A673 (cell line): Measurements from ENCODE around the gene PRKD1. TPM values are rescaled to one million over a fixed set of nuclear protein-coding genes. Genes with fewer than 3 reads are reported as not detected.

Source experiments
- BruUV-seq: library from RNA; stranded (reverse); fragments of 400-500 nt; replicated peaks from 2 replicates; lab custom pipeline; 2021; lab: Mats Ljungman, UMichigan
- CTCF ChIA-PET: fragments of 300-600 bp; sonication (Branson Sonifier 250); formaldehyde crosslinking; loops from one replicate; lab custom pipeline; 2022; ENCODE audit warnings: antibody characterized with exemption; lab: Charles Lee
- POLR2A ChIA-PET: fragments of 300-600 bp; sonication (Branson Sonifier 250); formaldehyde crosslinking; loops from one replicate; lab custom pipeline; 2022; ENCODE audit warnings: antibody characterized with exemption; ENCODE audit not compliant: low non-redundant PET; lab: Charles Lee
- DNase-seq: peaks from one replicate; pipeline ENCODE4 v3.0.0-alpha.2; 2015; ENCODE audit warnings: low spot score
- H3K27ac ChIP-seq: fragments of 200-600 bp; sonication (generic); 2 replicates; pipeline ENCODE4 v1.5.1; 2016; ENCODE audit warnings: mixed run types, low read depth, mild to moderate bottlenecking, mixed read lengths, antibody characterized with exemption, low read length; ENCODE audit not compliant: poor library complexity, severe bottlenecking
- H3K27me3 ChIP-seq: fragments of 200-600 bp; sonication (generic); replicated peaks from 2 replicates; pipeline ENCODE4 v1.6.1; 2017; ENCODE audit warnings: mixed run types, low read depth, mild to moderate bottlenecking, mixed read lengths, antibody characterized with exemption, low read length; ENCODE audit not compliant: insufficient read depth, poor library complexity
- H3K36me3 ChIP-seq: fragments of 200-600 bp; sonication (generic); 2 replicates; pipeline ENCODE4 v1.6.1; 2016; ENCODE audit warnings: mixed run types, mild to moderate bottlenecking, mixed read lengths, antibody characterized with exemption, low read length; ENCODE audit not compliant: insufficient read depth, poor library complexity, severe bottlenecking
- H3K4me1 ChIP-seq: fragments of 200-600 bp; sonication (generic); 2 replicates; pipeline ENCODE4 v1.6.1; 2017; ENCODE audit warnings: mixed run types, mild to moderate bottlenecking, mixed read lengths, antibody characterized with exemption, low read length; ENCODE audit not compliant: insufficient read depth, poor library complexity, severe bottlenecking
- H3K4me3 ChIP-seq: fragments of 200-600 bp; sonication (generic); 2 replicates; pipeline ENCODE4 v1.5.1; 2016; ENCODE audit warnings: low read depth, mixed run types, mild to moderate bottlenecking, mixed read lengths, low read length; ENCODE audit not compliant: poor library complexity, severe bottlenecking
- H3K9me3 ChIP-seq: fragments of 200-600 bp; sonication (generic); 2 replicates; pipeline ENCODE4 v1.6.1; 2016; ENCODE audit warnings: mixed run types, low read depth, mild to moderate bottlenecking, mixed read lengths, antibody characterized with exemption, low read length; ENCODE audit not compliant: poor library complexity, severe bottlenecking
- EZH2 ChIP-seq: fragments of 200-600 bp; sonication (generic); IDR thresholded peaks from 2 replicates; pipeline ENCODE4 v1.6.1; 2017; ENCODE audit warnings: borderline replicate concordance, low read depth, mild to moderate bottlenecking, mixed read lengths, antibody characterized with exemption, low read length; ENCODE audit not compliant: poor library complexity, severe bottlenecking
- intact Hi-C: fragments of 100-400 bp; cut with micrococcal nuclease; formaldehyde crosslinking; loops from one replicate; pipeline ENCODE4 v1.10.0; 2022; ENCODE audit not compliant: unreplicated experiment
- total RNA-seq: library from RNA; stranded (reverse); gene quantifications from 2 replicates; pipeline ENCODE4 v1.2.3, GENCODE V29; 2021
- TF ChIP-seq, protein P1 (sequence below): fragments of 300-800, 200-600 bp; sonication (generic); conservative IDR thresholded peaks from 2 replicates; pipeline ENCODE4 v1.5.1; 2017; ENCODE audit warnings: low read depth, mild to moderate bottlenecking, antibody characterized with exemption, low read length, moderate library complexity, mixed read lengths

The PRKD1 gene
- total RNA-seq, 1 experiment from 2014 or later: 45.7 TPM

DNA sequence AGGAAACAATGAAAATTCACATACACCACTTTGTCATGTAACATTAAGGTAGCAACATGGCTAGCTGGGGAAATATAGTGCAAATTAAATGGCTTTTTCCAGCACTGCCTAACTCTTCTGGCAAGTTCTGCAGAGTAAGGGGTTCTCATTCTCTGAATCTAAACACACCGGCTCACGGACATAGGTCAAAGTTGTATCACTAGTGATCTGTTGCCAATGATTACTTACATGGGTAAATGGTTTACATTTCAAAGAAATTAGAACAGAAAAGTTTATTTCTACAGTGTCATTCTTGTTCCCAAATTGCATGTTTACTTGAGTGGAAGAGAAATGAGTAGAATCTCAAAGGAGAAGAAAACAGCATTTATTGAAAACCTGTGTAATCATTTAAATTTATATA is 381.9 kb downstream of the PRKD1 start:
- Histone ChIP-seq H3K4me1 (no peaks in the 10 kb centered on the region), H3K4me3 (no peak overlapping the region), H3K9me3 (no peaks in the 10 kb centered on the region), H3K27me3 (peaks cover 5% of the 10 kb centered on the region), H3K36me3 (no peaks in the 10 kb centered on the region), H3K27ac (no peak overlapping the region)
- no TSS peak for BruUV-seq
- POLR2A ChIA-PET: no interaction called here
- CTCF ChIA-PET: no interaction called here
- no peak for TF ChIP-seq EZH2
- TF ChIP-seq, protein P1, sequence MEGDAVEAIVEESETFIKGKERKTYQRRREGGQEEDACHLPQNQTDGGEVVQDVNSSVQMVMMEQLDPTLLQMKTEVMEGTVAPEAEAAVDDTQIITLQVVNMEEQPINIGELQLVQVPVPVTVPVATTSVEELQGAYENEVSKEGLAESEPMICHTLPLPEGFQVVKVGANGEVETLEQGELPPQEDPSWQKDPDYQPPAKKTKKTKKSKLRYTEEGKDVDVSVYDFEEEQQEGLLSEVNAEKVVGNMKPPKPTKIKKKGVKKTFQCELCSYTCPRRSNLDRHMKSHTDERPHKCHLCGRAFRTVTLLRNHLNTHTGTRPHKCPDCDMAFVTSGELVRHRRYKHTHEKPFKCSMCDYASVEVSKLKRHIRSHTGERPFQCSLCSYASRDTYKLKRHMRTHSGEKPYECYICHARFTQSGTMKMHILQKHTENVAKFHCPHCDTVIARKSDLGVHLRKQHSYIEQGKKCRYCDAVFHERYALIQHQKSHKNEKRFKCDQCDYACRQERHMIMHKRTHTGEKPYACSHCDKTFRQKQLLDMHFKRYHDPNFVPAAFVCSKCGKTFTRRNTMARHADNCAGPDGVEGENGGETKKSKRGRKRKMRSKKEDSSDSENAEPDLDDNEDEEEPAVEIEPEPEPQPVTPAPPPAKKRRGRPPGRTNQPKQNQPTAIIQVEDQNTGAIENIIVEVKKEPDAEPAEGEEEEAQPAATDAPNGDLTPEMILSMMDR: no peak
- no peak for DNase-seq
- intact Hi-C loops: loop anchor here (5.0 to 10.0 kb wide), 2 partner anchors 372 to 899 kb away; no protein-coding TSS in a partner anchor

GRCh38 chr14:29536886-29537511 is 390.6 kb downstream of the PRKD1 start:
- ChIA-PET CTCF (interaction anchor here (0.7 to 1.5 kb wide), 2 partner anchors 382 to 763 kb away, joined by 4 read pairs; no protein-coding TSS in a partner anchor), POLR2A (no interaction called here)

DNA sequence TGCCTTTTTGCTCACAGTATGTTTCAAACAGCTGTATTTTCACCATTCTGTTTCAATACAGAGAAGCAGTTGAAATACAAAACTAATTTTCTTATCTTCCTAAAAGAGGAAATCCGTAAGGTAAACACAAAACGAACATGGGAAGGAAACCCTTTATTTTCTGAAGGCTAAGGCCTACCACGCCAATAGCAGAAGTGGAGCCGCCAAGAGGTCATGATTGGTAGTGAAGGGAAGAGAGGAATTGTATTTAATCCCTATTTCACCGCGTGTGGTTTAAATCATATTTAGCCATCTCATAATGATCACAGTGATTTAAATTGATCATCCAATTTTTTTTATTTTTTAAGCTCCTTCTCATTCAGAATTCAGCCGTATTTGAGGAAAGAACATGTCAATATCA is 398.2 kb downstream of the PRKD1 start:
- Histone ChIP-seq H3K27ac (no peak overlapping the region), H3K36me3 (no peaks in the 10 kb centered on the region), H3K4me1 (peaks cover 12% of the 10 kb centered on the region), H3K9me3 (no peaks in the 10 kb centered on the region), H3K4me3 (no peak overlapping the region), H3K27me3 (no peaks in the 10 kb centered on the region)
- TF ChIP-seq EZH2: no peak
- TF ChIP-seq, protein P1: peak; percentile 62
- intact Hi-C loops: loop anchor here (5.0 kb wide), 1 partner anchor 287 kb away; no protein-coding TSS in a partner anchor
- POLR2A ChIA-PET: no interaction called here
- BruUV-seq: no TSS peak
- peak; percentile 60 for DNase-seq
- CTCF ChIA-PET: interaction anchor here (1.0 kb wide), 1 partner anchor 778 kb away, joined by 4 read pairs; no protein-coding TSS in a partner anchor

More at GRCh38 chr14:29536886-29537511, 390.6 kb downstream of the PRKD1 start:
- H3K27me3 ChIP-seq: no peaks in the 10 kb centered on the region
- H3K9me3 ChIP-seq: no peaks in the 10 kb centered on the region
- H3K4me3 ChIP-seq: no peak overlapping the region
- H3K4me1 ChIP-seq: no peaks in the 10 kb centered on the region
- TF ChIP-seq, protein P1: peak; percentile 69
- no peak for TF ChIP-seq EZH2
- DNase-seq: peak; percentile 21
- no TSS peak for BruUV-seq
- H3K27ac ChIP-seq: no peak overlapping the region
- intact Hi-C loops: loop anchor here (1.0 kb wide), 1 partner anchor 786 kb away; no protein-coding TSS in a partner anchor
- H3K36me3 ChIP-seq: no peaks in the 10 kb centered on the region
